ENCODE results near the gene H2AZ2. TPM values are rescaled to one million over a fixed set of nuclear protein-coding genes. Genes with fewer than 3 reads are reported as not detected.
"Not testable (repeated sequence)": the region's sequence is repeated elsewhere in the genome, so short reads cannot be mapped to it uniquely, and the experiment has no call there.

Gene H2AZ2
- total and polyA plus RNA-seq, 2 donors, result 127 to 173 TPM

- Histone ChIP-seq H3K36me3 (ENCODE audit: insufficient read depth) (no peaks in the 10 kb centered on the region), H3K4me1 (ENCODE audit: insufficient read depth) (no peaks in the 10 kb centered on the region), H3K27ac (ENCODE audit: low read depth) (peak within 1 kb of the TSS; percentile 100), H3K4me3 (ENCODE audit: low read depth, low read length) (peak within 1 kb of the TSS; percentile 96)
- WGBS, result under 1% methylated on average over 99 of the region's 99 CpGs
- peak; percentile 93 for DNase-seq (ENCODE audit: extremely low spot score)
Measured at GRCh38 chr7:44796504-44797328, 51.2 kb downstream of the H2AZ2 start, which contains the start of gene PPIA. Gene PPIA, plus strand, starts transcription at chr7:44796681. Its CDS starts 44 bp downstream, at chr7:44796725.

GRCh38 chr7:44796034-44796503 lies 51.8 kb downstream of the H2AZ2 start:
- Histone ChIP-seq H3K27ac (ENCODE audit: low read depth) (peak overlapping the region; percentile 65), H3K4me3 (ENCODE audit: low read depth, low read length) (peak overlapping the region; percentile 61), H3K36me3 (ENCODE audit: insufficient read depth) (no peaks in the 10 kb centered on the region), H3K4me1 (ENCODE audit: insufficient read depth) (no peaks in the 10 kb centered on the region)
- peak; percentile 20 for DNase-seq (ENCODE audit: extremely low spot score)
- under 1% methylated on average over 59 of the region's 59 CpGs for whole genome bisulfite sequencing

GRCh38 chr7:44794331-44794730 lies 53.6 kb downstream of the H2AZ2 start:
- Histone ChIP-seq H3K36me3 (ENCODE audit: insufficient read depth) (no peaks in the 10 kb centered on the region), H3K4me3 (ENCODE audit: low read depth, low read length) (no peak overlapping the region), H3K27ac (ENCODE audit: low read depth) (no peak overlapping the region), H3K4me1 (ENCODE audit: insufficient read depth) (no peaks in the 10 kb centered on the region)
- no peak for DNase-seq (ENCODE audit: extremely low spot score)
- 46% methylated on average over 3 of the region's 3 CpGs for WGBS

GRCh38 chr7:44793919-44794318 lies 54.0 kb downstream of the H2AZ2 start:
- H3K27ac ChIP-seq (ENCODE audit: low read depth), result no peak overlapping the region
- 66% methylated on average over 5 of the region's 5 CpGs for WGBS

GRCh38 chr7:44791278-44792219 lies 56.3 kb downstream of the H2AZ2 start:
- no peak overlapping the region for H3K4me3 ChIP-seq (ENCODE audit: low read depth, low read length)
- H3K27ac ChIP-seq (ENCODE audit: low read depth), result no peak overlapping the region
- H3K36me3 ChIP-seq (ENCODE audit: insufficient read depth), result no peaks in the 10 kb centered on the region
- DNase-seq (ENCODE audit: extremely low spot score), result no peak
- WGBS, result 71% methylated on average over 8 of the region's 8 CpGs
- H3K4me1 ChIP-seq (ENCODE audit: insufficient read depth), result no peaks in the 10 kb centered on the region

More at GRCh38 chr7:44793919-44794318, 54.0 kb downstream of the H2AZ2 start:
- Histone ChIP-seq H3K36me3 (ENCODE audit: insufficient read depth) (no peaks in the 10 kb centered on the region), H3K4me1 (ENCODE audit: insufficient read depth) (no peaks in the 10 kb centered on the region), H3K4me3 (ENCODE audit: low read depth, low read length) (no peak overlapping the region)
- DNase-seq (ENCODE audit: extremely low spot score), result no peak

- no peaks in the 10 kb centered on the region for H3K36me3 ChIP-seq (ENCODE audit: insufficient read depth)
- no peaks in the 10 kb centered on the region for H3K4me1 ChIP-seq (ENCODE audit: insufficient read depth)
- no peak overlapping the region for H3K4me3 ChIP-seq (ENCODE audit: low read depth, low read length)
- 86% methylated on average over 5 of the region's 5 CpGs for WGBS
- H3K27ac ChIP-seq (ENCODE audit: low read depth), result no peak overlapping the region
- DNase-seq (ENCODE audit: extremely low spot score), result no peak
Measured at GRCh38 chr7:44789990-44790389, 57.9 kb downstream of the H2AZ2 start.

GRCh38 chr7:44787762-44788161 lies 60.1 kb downstream of the H2AZ2 start:
- WGBS, result 71% methylated on average over 3 of the region's 3 CpGs
- no peak for DNase-seq (ENCODE audit: extremely low spot score)
- H3K36me3 ChIP-seq (ENCODE audit: insufficient read depth), result no peaks in the 10 kb centered on the region
- H3K4me3 ChIP-seq (ENCODE audit: low read depth, low read length), result no peak overlapping the region
- H3K4me1 ChIP-seq (ENCODE audit: insufficient read depth), result no peaks in the 10 kb centered on the region
- H3K27ac ChIP-seq (ENCODE audit: low read depth), result no peak overlapping the region

GRCh38 chr7:44787041-44787440 lies 60.8 kb downstream of the H2AZ2 start:
- H3K36me3 ChIP-seq (ENCODE audit: insufficient read depth), result no peaks in the 10 kb centered on the region
- H3K4me1 ChIP-seq (ENCODE audit: insufficient read depth), result no peaks in the 10 kb centered on the region
- H3K27ac ChIP-seq (ENCODE audit: low read depth), result no peak overlapping the region
- 82% methylated on average over 4 of the region's 4 CpGs for WGBS
- no peak overlapping the region for H3K4me3 ChIP-seq (ENCODE audit: low read depth, low read length)
- no peak for DNase-seq (ENCODE audit: extremely low spot score)

- not testable (repeated sequence) for H3K4me1 ChIP-seq (ENCODE audit: insufficient read depth); H3K4me3 ChIP-seq (ENCODE audit: low read depth, low read length); H3K27ac ChIP-seq (ENCODE audit: low read depth); H3K36me3 ChIP-seq (ENCODE audit: insufficient read depth); DNase-seq (ENCODE audit: extremely low spot score)
- 88% methylated on average over 3 of the region's 3 CpGs for WGBS
Measured at GRCh38 chr7:44785218-44785617, 62.7 kb downstream of the H2AZ2 start.

- no peak for DNase-seq (ENCODE audit: extremely low spot score)
- H3K4me3 ChIP-seq (ENCODE audit: low read depth, low read length), result no peak overlapping the region
- no peaks in the 10 kb centered on the region for H3K36me3 ChIP-seq (ENCODE audit: insufficient read depth)
- H3K27ac ChIP-seq (ENCODE audit: low read depth), result no peak overlapping the region
- WGBS, result 83% methylated on average over 1 of the region's 1 CpG
- no peaks in the 10 kb centered on the region for H3K4me1 ChIP-seq (ENCODE audit: insufficient read depth)
Measured at GRCh38 chr7:44784364-44784763, 63.5 kb downstream of the H2AZ2 start.

GRCh38 chr7:44783407-44783806 lies 64.5 kb downstream of the H2AZ2 start:
- no peaks in the 10 kb centered on the region for H3K4me1 ChIP-seq (ENCODE audit: insufficient read depth)
- no peak overlapping the region for H3K4me3 ChIP-seq (ENCODE audit: low read depth, low read length)
- no peak overlapping the region for H3K27ac ChIP-seq (ENCODE audit: low read depth)
- DNase-seq (ENCODE audit: extremely low spot score), result no peak
- no peaks in the 10 kb centered on the region for H3K36me3 ChIP-seq (ENCODE audit: insufficient read depth)

GRCh38 chr7:44782460-44782859 lies 65.4 kb downstream of the H2AZ2 start:
- Histone ChIP-seq H3K4me3 (ENCODE audit: low read depth, low read length) (no peak overlapping the region), H3K36me3 (ENCODE audit: insufficient read depth) (no peaks in the 10 kb centered on the region), H3K27ac (ENCODE audit: low read depth) (no peak overlapping the region), H3K4me1 (ENCODE audit: insufficient read depth) (no peaks in the 10 kb centered on the region)
- WGBS, result 100% methylated on average over 1 of the region's 1 CpG
- no peak for DNase-seq (ENCODE audit: extremely low spot score)
